ENCODE measurements around the gene FDCSP.
"Not testable (repeated sequence)": the region's sequence is repeated elsewhere in the genome, so short reads cannot be mapped to it uniquely, and the experiment has no call there.

FDCSP gene

DNA sequence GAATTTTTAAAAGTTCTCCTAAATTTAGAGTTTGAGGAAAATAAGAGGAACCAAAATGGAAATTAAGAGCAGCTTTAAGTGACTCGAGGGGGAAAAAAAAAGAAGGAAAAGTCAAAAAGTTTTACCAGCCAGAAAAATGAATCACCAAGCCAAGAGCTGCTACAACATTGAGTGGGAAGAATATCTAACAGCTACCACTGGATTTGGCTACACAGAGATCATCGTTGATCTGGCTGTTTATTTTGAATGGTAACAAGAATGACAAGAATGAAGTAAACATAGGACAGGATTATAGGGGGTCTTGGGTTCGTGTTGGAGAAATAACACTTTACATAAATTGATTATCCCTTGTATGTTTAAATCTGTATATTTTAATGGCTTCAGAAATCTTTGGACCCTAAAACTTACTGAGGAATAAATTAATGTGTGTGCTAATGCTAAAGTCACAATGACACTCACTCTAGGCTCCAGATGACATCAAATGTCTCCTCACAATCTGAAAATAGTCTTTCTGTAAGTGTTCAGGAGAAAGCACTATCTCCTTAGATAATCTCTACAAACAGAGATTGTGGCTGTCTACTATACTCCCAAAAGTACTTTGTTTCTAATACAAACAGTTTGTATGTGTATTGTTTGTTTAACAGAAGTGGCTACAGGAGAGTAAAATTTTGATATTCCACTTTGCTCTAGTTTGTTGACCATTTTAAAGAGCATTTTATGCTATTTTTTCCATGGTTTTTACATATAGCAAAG lies 13.4 kb downstream of the FDCSP start:
- no peak for DNase-seq (ENCODE audit: low read depth)

DNA sequence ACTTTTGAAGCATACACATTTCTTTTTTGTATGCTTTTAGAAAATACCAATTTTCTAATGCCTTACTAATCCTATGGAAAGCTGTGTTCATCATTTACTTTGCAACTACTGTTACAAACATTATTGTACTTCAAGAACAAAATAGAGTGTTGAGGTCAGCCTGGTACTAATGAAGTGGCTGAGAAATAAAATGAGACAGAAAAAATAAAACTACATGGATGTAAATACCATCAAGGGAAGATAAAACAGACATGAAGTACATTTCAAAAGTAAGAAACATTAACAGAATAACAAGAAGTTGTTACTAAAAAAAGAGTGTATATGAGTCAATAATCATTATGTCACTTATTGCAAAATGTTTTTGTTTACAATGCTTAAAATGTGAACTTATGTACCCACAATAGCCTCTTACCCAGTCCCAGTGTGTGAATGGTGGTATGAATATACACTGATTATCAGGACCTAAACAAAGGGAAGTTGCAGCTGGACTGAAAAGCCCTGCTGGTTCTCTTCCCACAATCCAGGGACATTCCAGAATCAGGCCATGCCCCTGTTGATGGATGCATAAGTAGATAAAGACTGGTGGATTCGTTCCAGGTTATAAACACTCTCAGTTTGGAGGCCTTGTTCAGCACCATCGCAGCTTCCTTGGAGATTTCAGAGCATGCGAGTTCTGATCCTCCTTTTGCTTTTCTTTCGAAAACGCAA lies 14.1 kb downstream of the FDCSP start:
- no peak for DNase-seq (ENCODE audit: low read depth)

DNA sequence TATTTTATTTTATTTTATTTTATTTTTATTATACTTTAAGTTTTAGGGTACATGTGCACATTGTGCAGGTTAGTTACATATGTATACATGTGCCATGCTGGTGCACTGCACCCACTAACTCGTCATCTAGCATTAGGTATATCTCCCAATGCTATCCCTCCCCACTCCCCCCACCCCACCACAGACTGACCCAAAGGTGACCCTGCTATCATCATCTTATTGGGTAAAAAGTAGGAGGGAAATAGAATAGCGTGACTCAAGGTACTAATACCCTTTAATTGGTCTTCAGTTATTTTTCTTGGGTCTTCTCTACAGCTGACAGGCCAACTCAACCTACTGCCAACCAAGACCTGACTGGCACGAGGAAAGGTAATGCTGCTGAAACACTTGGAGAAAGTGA lies 16.4 kb downstream of the FDCSP start, which contains the start of gene CSN3:
Gene CSN3 (plus strand): TSS at position 301 of the 400 bp plus-strand sequence. CDS start 2,223 bp downstream, outside the sequence.
- DNase-seq (ENCODE audit: low read depth): not testable (repeated sequence)

DNA sequence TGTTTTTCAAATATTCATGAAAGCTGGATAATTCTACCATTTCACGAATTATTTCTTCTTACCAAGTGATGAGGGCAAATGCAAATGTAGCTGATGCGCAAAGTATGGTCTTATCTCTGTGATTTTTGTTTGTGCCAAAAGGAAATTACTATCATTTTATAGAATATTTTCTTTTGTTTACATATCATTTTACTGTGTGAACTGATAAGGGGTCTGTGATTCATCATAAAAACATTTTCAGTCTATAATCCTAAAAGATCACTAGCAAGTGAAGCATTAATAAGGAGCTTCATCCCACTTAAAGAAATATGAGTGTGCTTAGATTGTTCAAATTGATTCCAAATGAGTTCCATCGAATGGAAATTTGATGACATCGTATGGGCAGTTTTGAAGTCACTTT lies 17.2 kb downstream of the FDCSP start:
- no peak for DNase-seq (ENCODE audit: low read depth)

DNA sequence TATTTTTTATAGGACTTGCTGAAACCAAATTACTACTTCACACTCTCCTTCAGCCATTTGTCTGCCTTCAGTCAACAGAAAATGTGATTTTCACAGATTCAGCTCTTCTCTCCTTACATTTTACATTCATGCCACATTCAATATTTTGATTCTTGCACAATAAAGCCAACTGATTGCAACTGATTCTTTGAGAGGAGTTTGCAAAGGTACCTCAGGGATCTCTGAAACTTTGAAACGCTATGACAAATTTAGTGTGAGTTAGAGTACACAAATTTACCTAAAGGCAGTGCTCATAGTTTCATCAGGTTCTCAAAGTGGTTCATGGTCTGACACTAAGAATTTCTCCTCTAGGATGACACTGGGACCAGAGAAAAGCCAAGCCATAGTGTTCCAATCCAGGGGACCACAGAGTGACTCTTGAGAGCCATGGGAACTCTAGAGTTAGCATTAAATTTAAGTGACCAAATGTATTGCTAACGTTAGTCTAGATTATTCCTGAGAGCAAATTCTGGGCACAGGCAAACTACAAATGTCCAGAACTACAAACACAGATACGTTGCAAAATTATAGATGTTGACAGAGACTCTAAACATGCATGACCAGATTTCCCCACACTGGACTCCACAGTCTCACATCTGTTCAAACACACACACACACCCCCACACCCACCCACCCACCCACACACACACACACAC lies 25.5 kb downstream of the FDCSP start:
- DNase-seq (ENCODE audit: low read depth): no peak

DNA sequence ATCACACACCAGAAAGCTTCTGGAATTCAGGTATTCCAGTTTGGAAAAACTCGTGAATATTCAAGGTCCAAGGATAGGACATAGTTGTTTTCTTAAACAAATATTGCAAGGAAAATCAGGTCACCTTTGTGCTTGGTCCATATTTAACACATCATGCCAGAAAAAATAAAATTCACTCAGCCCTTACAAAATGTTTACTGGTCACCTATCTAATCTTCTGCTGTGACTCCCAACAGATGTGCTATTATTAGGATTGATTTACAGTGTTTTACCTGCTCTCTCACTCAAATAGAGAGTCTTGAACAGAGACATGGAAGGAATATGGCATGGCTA lies 26.0 kb downstream of the FDCSP start:
- DNase-seq (ENCODE audit: low read depth): no peak

DNA sequence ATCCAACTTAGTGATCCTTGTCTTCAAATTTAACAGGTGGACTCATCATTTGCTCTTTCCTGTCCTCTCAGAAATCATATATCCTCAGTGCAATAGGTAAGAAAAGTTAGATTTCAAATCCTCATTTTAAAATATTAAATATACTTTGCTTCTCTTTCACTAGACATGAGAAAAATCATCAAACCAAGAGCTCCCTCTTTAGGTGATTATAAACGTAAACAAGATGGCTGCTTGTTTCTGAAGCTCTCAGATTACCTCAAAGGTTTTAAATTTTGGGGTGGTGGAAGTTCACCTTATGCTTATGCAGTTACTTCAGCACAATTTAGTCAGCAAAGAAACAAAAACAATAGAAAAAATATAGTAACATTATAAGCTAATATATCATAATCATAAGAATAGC lies 43.8 kb downstream of the FDCSP start:
- DNase-seq (ENCODE audit: low read depth): peak; percentile 40

DNA sequence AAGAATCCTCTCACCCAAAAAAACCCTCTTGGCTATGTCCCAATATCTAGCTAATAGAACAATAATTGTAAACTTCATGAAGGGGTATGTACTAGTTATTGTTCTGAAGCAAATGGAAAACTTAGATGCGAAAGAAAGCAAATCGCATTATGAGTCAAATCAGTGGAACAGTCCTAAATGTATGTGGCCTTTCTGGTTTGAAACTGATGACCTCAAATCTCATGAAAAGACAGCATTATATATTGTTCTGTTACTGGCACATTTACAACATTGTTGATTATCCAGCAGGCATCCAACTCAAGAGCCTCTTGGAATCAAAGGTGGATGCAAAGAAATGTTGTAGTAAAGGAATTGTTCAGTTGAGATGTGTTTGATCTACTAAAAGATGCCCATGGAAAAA lies 51.2 kb downstream of the FDCSP start:
- DNase-seq (ENCODE audit: low read depth): no peak

DNA sequence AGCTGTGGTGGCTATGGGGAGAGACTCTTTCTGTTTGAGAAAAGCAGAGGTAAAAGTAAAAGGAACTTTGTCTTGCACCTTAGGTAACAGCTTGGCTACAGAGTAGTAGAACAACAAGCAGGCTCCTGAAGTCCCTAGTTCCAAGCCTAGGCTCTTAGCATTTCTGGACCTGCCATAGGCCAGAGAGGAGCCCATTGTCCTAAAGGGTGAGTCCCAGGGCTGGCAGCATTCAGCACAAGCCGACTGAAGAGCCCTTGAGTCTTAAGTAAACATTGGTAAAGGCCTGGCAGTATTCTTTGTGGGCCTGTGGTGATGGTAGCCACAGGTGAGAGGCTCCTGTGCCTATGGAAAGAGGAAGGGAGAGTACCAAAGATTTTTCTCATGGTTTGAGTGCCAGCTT lies 54.6 kb downstream of the FDCSP start:
- DNase-seq (ENCODE audit: low read depth): no peak

Measured in ELR (cell line).